Suprapubic skin (tissue), 4 donors: Measurements from ENCODE around the gene ARHGEF11. TPM values are rescaled to one million over a fixed set of nuclear protein-coding genes. Genes with fewer than 3 reads are reported as not detected.

Experiments
- DNase-seq, 2 donors: peaks; one replicate each; pipeline ENCODE4 v3.0.0-alpha.2; 2019; ENCODE audit warnings: low spot score in 2 of 2
- H3K27ac ChIP-seq: fragments of 200-600 bp; sonication (generic); one replicate; pipeline ENCODE4 v1.5.1; 2019
- H3K27me3 ChIP-seq: fragments of 200-600 bp; sonication (generic); one replicate; pipeline ENCODE4 v1.5.1; 2019
- H3K36me3 ChIP-seq: fragments of 200-600 bp; sonication (generic); one replicate; pipeline ENCODE4 v1.5.1; 2019
- H3K4me1 ChIP-seq: fragments of 200-600 bp; sonication (generic); one replicate; pipeline ENCODE4 v1.5.1; 2019
- H3K4me3 ChIP-seq: fragments of 200-600 bp; sonication (generic); one replicate; pipeline ENCODE4 v1.5.1; 2019; ENCODE audit warnings: mild to moderate bottlenecking
- H3K9me3 ChIP-seq: fragments of 200-600 bp; sonication (generic); one replicate; pipeline ENCODE4 v1.5.1; 2019
- CTCF ChIP-seq, 2 donors: fragments of 200-600 bp in 1 of 2; fragments of 450-650 bp in 1 of 2; sonication (generic) in 1 of 2; IDR thresholded peaks; one replicate each; pipeline ENCODE4 v1.5.1; 2016 to 2019; ENCODE audit warnings: antibody characterized with exemption in 2 of 2, mild to moderate bottlenecking in 1 of 2, moderate library complexity in 1 of 2
- EP300 ChIP-seq: sonication (generic); formaldehyde crosslinking; IDR thresholded peaks from one replicate; pipeline ENCODE4 v1.6.1; 2017; ENCODE audit warnings: antibody characterized with exemption
- POLR2A ChIP-seq, 2 donors: fragments of 450-650 bp; IDR thresholded peaks; one replicate each; pipeline ENCODE4 v1.6.1; 2017; ENCODE audit warnings: antibody characterized with exemption in 2 of 2, mild to moderate bottlenecking in 2 of 2, moderate library complexity in 2 of 2
- POLR2AphosphoS5 ChIP-seq, 3 donors: sonication (generic); formaldehyde crosslinking; IDR thresholded peaks; one replicate each; pipeline ENCODE4 v1.6.1; 2017; ENCODE audit warnings: antibody characterized with exemption in 3 of 3
- WGBS: methylation state at CpG from one replicate; pipeline ENCODE4 v1.1.5; 2018; 5-methylcytosine and 5-hydroxymethylcytosine counted together
- total RNA-seq, 4 donors: library from RNA; depleted of rRNA; stranded (reverse); fragments of >200 nt; gene quantifications; one replicate each; pipeline ENCODE4 v1.1.0, GENCODE V29; 2016

Gene ARHGEF11
- total RNA-seq, 4 donors from 2014 or later = 30.7 to 46.1 (median 40.3) TPM

GRCh38 chr1:156938813-156939212, 106.7 kb downstream of the ARHGEF11 start:
- TF ChIP-seq POLR2AphosphoS5 (IDR thresholded peaks at IDR 0.05) (no peak), EP300 (no peak), POLR2A (IDR thresholded peaks at IDR 0.05) (no peak), CTCF (IDR thresholded peaks at IDR 0.05) (no peak)
- Histone ChIP-seq H3K4me1 (no peaks in the 10 kb centered on the region), H3K9me3 (no peaks in the 10 kb centered on the region), H3K4me3 (no peak overlapping the region), H3K27ac (no peak overlapping the region), H3K36me3 (peaks cover 87% of the 10 kb centered on the region), H3K27me3 (no peaks in the 10 kb centered on the region)
- 77% methylated on average over 7 of the region's 7 CpGs for WGBS
- no peak for DNase-seq

- peaks cover 78% of the 10 kb centered on the region for H3K36me3 ChIP-seq
These were observed 107.7 kb downstream of the ARHGEF11 start for GRCh38 chr1:156937883-156938282.

GRCh38 chr1:156936721-156937220, 108.8 kb downstream of the ARHGEF11 start:
- Histone ChIP-seq H3K4me3 (no peak overlapping the region), H3K36me3 (peaks cover 66% of the 10 kb centered on the region), H3K27me3 (no peaks in the 10 kb centered on the region), H3K9me3 (no peaks in the 10 kb centered on the region), H3K4me1 (no peaks in the 10 kb centered on the region), H3K27ac (no peak overlapping the region)
- 66% methylated on average over 3 of the region's 10 CpGs for WGBS
- TF ChIP-seq EP300 = no peak
- TF ChIP-seq CTCF (IDR thresholded peaks at IDR 0.05) = no peak
- TF ChIP-seq POLR2AphosphoS5 (IDR thresholded peaks at IDR 0.05) = no peak
- no peak for TF ChIP-seq POLR2A (IDR thresholded peaks at IDR 0.05)
- DNase-seq = no peak

More at GRCh38 chr1:156937883-156938282, 107.7 kb downstream of the ARHGEF11 start:
- whole genome bisulfite sequencing = 85% methylated on average over 7 of the region's 8 CpGs
- no peaks in the 10 kb centered on the region for H3K4me1 ChIP-seq
- H3K27ac ChIP-seq = no peak overlapping the region
- no peaks in the 10 kb centered on the region for H3K9me3 ChIP-seq
- no peak for DNase-seq
- no peak overlapping the region for H3K4me3 ChIP-seq
- no peaks in the 10 kb centered on the region for H3K27me3 ChIP-seq
- no peak for TF ChIP-seq POLR2AphosphoS5 (IDR thresholded peaks at IDR 0.05)
- no peak for TF ChIP-seq EP300
- TF ChIP-seq POLR2A (IDR thresholded peaks at IDR 0.05) = no peak
- no peak for TF ChIP-seq CTCF (IDR thresholded peaks at IDR 0.05)

- WGBS = 88% methylated on average over 5 of the region's 5 CpGs
- DNase-seq = no peak
- Histone ChIP-seq H3K9me3 (no peaks in the 10 kb centered on the region), H3K4me3 (no peak overlapping the region), H3K4me1 (no peaks in the 10 kb centered on the region), H3K27ac (no peak overlapping the region), H3K36me3 (peaks cover 61% of the 10 kb centered on the region), H3K27me3 (no peaks in the 10 kb centered on the region)
- TF ChIP-seq EP300 = no peak
- no peak for TF ChIP-seq CTCF (IDR thresholded peaks at IDR 0.05)
- TF ChIP-seq POLR2AphosphoS5 (IDR thresholded peaks at IDR 0.05) = no peak
- TF ChIP-seq POLR2A (IDR thresholded peaks at IDR 0.05) = no peak
These were observed 109.4 kb downstream of the ARHGEF11 start for GRCh38 chr1:156936191-156936590.

- H3K4me3 ChIP-seq = no peak overlapping the region
- H3K36me3 ChIP-seq = peaks cover 55% of the 10 kb centered on the region
- WGBS = 85% methylated on average over 12 of the region's 17 CpGs
- no peak for DNase-seq
- no peaks in the 10 kb centered on the region for H3K9me3 ChIP-seq
- TF ChIP-seq POLR2A (IDR thresholded peaks at IDR 0.05) (no peak), POLR2AphosphoS5 (IDR thresholded peaks at IDR 0.05) (no peak), CTCF (IDR thresholded peaks at IDR 0.05) (no peak), EP300 (no peak)
- H3K27me3 ChIP-seq = no peaks in the 10 kb centered on the region
- H3K27ac ChIP-seq = no peak overlapping the region
- H3K4me1 ChIP-seq = no peaks in the 10 kb centered on the region
These were observed 109.9 kb downstream of the ARHGEF11 start for GRCh38 chr1:156935505-156936128.
